Measurements from ENCODE around the gene ZNF107.
A peak's percentile ranks its signal among the peaks of the same experiment; 100 is the strongest.

GRCh38 chr7:64685741-64686140 lies 19.8 kb downstream of the ZNF107 start:
- no peak for TF ChIP-seq CTCF (IDR thresholded peaks at IDR 0.05)
- TF ChIP-seq POLR2A (IDR thresholded peaks at IDR 0.05): no peak
- TF ChIP-seq POLR2AphosphoS5 (IDR thresholded peaks at IDR 0.05): peak in 1 of 3 donors; percentile 15
- no peak for TF ChIP-seq EP300 (IDR thresholded peaks at IDR 0.05)
